ENCODE measurements around the gene CUL3.
A peak's percentile ranks its signal among the peaks of the same experiment; 100 is the strongest.
"Not testable (repeated sequence)": the region's sequence is repeated elsewhere in the genome, so short reads cannot be mapped to it uniquely, and the experiment has no call there.

Gene CUL3

GRCh38 chr2:224532931-224533330 is 52.2 kb downstream of the CUL3 start:
- no peak for DNase-seq

GRCh38 chr2:224532441-224532840 is 52.7 kb downstream of the CUL3 start:
- DNase-seq: no peak

- no peak for DNase-seq
Observed at GRCh38 chr2:224528171-224528570, 57.0 kb downstream of the CUL3 start.

- DNase-seq: no peak
Observed at GRCh38 chr2:224525774-224526173, 59.4 kb downstream of the CUL3 start.

GRCh38 chr2:224524657-224525056 is 60.5 kb downstream of the CUL3 start:
- DNase-seq: no peak

GRCh38 chr2:224523626-224524577 is 61.3 kb downstream of the CUL3 start:
- peak; percentile 32 for DNase-seq

- DNase-seq: not testable (repeated sequence)
Observed at GRCh38 chr2:224522483-224522882, 62.7 kb downstream of the CUL3 start.

GRCh38 chr2:224520064-224520463 is 65.1 kb downstream of the CUL3 start:
- peak; percentile 53 for DNase-seq

GRCh38 chr2:224518806-224519580 is 66.2 kb downstream of the CUL3 start:
- DNase-seq: no peak

- DNase-seq: no peak
Observed at GRCh38 chr2:224517963-224518362, 67.2 kb downstream of the CUL3 start.

GRCh38 chr2:224516393-224516792 is 68.8 kb downstream of the CUL3 start:
- not testable (repeated sequence) for DNase-seq

- DNase-seq: no peak
Observed at GRCh38 chr2:224513991-224514390, 71.2 kb downstream of the CUL3 start.

- DNase-seq: no peak
Observed at GRCh38 chr2:224507789-224508188, 77.4 kb downstream of the CUL3 start.

GRCh38 chr2:224506494-224506893 is 78.7 kb downstream of the CUL3 start:
- DNase-seq: no peak

- DNase-seq: no peak
Observed at GRCh38 chr2:224498991-224499390, 86.2 kb downstream of the CUL3 start.

GRCh38 chr2:224492531-224492930 is 92.6 kb downstream of the CUL3 start:
- no peak for DNase-seq

GRCh38 chr2:224487940-224488339 is 97.2 kb downstream of the CUL3 start:
- DNase-seq: not testable (repeated sequence)

GRCh38 chr2:224485081-224486014 is 99.8 kb downstream of the CUL3 start:
- not testable (repeated sequence) for DNase-seq

- peak; percentile 24 for DNase-seq
Observed at GRCh38 chr2:224479826-224480225, 105.3 kb downstream of the CUL3 start.

- no peak for DNase-seq
Observed at GRCh38 chr2:224472827-224473226, 112.3 kb downstream of the CUL3 start.

- no peak for DNase-seq
Observed at GRCh38 chr2:224472137-224472536, 113.0 kb downstream of the CUL3 start.

GRCh38 chr2:224469374-224469964 is 115.7 kb downstream of the CUL3 start:
- no peak for DNase-seq
